Activated naive CD4-positive, alpha-beta T cell treated with anti-CD3 and anti-CD28 coated beads, Interleukin-2, amount 50 U/mL, for 72 hours (primary cell): Measurements from ENCODE around the gene HSPA1L. TPM values are rescaled to one million over a fixed set of nuclear protein-coding genes. Genes with fewer than 3 reads are reported as not detected.
"Not testable (repeated sequence)": the region's sequence is repeated elsewhere in the genome, so short reads cannot be mapped to it uniquely, and the experiment has no call there.

Source experiments
- ATAC-seq, 2 donors: fragments of 150-1000 bp; cut with Tn5 transposase; 2 replicates each; pipeline ENCODE4 v1.10.0; 2021; ENCODE audit warnings: mild to moderate bottlenecking in 2 of 2, moderate library complexity in 2 of 2
- DNase-seq, 2 donors: peaks; one replicate each; pipeline ENCODE4 v3.0.0; 2021 to 2022; ENCODE audit warnings: low spot score in 2 of 2
- H3K27ac Mint-ChIP-seq, 2 donors: one replicate each; pipeline ENCODE4 v1.8.0; 2022; ENCODE audit warnings: mild to moderate bottlenecking in 2 of 2, mixed read lengths in 2 of 2
- H3K36me3 Mint-ChIP-seq, 2 donors: one replicate each; pipeline ENCODE4 v1.8.0; 2022; ENCODE audit warnings: mixed read lengths in 2 of 2
- H3K9me3 Mint-ChIP-seq, 2 donors: one replicate each; pipeline ENCODE4 v1.8.0; 2022; ENCODE audit warnings: mixed read lengths in 2 of 2
- total RNA-seq, 2 donors: library from RNA; stranded (reverse); gene quantifications; one replicate each; pipeline ENCODE4 v1.2.3, GENCODE V29; 2022

HSPA1L gene
- total RNA-seq, 2 donors from 2014 or later, result 2.3 to 2.8 TPM

GRCh38 chr6:31842053-31842452 is 27.0 kb upstream of the HSPA1L start:
- H3K27ac Mint-ChIP-seq, result peak overlapping the region; percentile 32 to 77
- no peak for ATAC-seq
- no peak for DNase-seq
- H3K9me3 Mint-ChIP-seq, result no peaks in the 10 kb centered on the region
- peaks cover 11 to 33% of the 10 kb centered on the region in 2 donors for H3K36me3 Mint-ChIP-seq

DNA sequence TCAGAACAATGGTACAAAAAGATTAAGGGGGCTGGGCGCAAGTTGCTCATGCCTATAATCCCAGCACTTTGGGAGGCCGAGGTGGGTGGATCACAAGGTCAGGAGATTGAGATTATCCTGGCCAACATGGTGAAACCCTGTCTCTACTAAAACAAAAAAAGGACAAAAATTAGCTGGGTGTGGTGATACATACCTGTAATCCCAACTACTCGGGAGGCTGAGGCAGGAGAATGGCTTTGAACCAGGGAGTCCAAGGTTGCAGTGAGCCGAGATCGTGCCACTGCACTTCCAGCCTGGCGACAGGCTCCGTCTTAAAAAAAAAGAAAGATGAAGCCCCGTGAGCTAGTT is 24.7 kb upstream of the HSPA1L start:
- peaks cover 32 to 56% of the 10 kb centered on the region in 2 donors for H3K36me3 Mint-ChIP-seq
- not testable (repeated sequence) for ATAC-seq, H3K9me3 Mint-ChIP-seq, DNase-seq, H3K27ac Mint-ChIP-seq

GRCh38 chr6:31838968-31839367 is 23.9 kb upstream of the HSPA1L start:
- DNase-seq, result no peak
- no peak for ATAC-seq
- Mint-ChIP-seq H3K36me3 (peaks cover 39 to 59% of the 10 kb centered on the region in 2 donors), H3K9me3 (no peaks in the 10 kb centered on the region), H3K27ac (no peak overlapping the region)

DNA sequence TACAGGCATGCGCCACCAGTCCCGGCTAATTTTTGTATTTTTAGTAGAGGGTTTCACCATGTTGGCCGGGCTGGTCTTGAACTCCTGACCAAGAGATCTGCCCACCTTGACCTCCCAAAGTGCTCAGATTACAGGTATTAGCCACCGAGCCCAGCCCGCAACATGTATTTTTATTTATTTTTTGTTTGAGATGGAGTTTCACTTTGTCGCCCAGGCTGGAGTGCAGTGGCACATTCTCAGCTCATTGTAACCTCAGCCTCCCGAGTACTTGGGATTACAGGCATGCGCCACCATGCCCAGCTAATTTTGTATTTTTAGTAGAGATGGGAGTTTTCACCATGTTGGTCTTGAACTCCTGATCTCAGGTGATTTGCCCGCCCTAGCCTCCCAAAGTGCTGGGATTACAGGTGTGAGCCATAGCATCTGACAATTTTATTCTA is 23.1 kb upstream of the HSPA1L start:
- peak overlapping the region in 1 of 2 donors; percentile 96 for H3K27ac Mint-ChIP-seq
- not testable (repeated sequence) for H3K9me3 Mint-ChIP-seq
- H3K36me3 Mint-ChIP-seq, result peaks cover 40 to 59% of the 10 kb centered on the region in 2 donors

DNA sequence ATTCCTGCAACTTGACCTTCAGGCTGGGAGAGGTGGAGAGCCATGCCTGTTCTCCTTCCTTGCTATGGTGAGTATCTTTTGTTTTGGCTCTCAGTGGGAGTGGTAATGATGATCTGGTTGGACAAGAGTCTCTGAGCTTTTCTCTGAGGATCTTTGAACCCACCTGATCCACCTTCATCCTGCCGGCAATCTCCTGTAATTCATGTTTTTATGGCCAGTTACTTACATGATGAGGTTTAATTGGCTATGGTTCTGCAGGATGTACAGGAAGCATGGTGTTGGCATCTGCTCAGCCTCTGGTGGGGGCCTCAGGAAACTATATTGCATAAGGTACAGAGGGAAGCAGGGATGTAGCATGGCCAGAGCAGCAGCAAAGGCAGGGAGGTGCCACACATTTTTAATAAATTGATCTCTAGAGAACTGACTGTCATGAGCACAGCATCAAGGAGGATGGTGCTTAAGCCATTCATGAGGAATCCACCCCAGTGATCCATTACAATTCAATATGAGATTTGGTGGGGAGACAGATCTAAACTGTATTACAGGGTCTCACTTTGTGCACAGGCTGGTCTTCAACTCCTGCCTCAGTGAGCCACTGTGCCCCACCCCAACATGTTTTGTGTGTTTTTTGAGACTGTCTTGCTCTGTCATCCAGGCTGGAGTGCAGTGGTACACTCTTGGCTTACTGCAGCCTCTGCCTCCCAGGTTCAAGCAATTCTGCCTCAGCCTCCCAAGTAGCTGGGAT is 22.5 kb upstream of the HSPA1L start:
- peaks cover 40 to 59% of the 10 kb centered on the region in 2 donors for H3K36me3 Mint-ChIP-seq
- DNase-seq (no peak), ATAC-seq (no peak)
- no peaks in the 10 kb centered on the region for H3K9me3 Mint-ChIP-seq
- peak overlapping the region; percentile 96 to 98 for H3K27ac Mint-ChIP-seq

More for the DNA sequence above, 23.1 kb upstream of the HSPA1L start:
- not testable (repeated sequence) for DNase-seq, ATAC-seq

GRCh38 chr6:31836474-31837368 is 21.6 kb upstream of the HSPA1L start:
- ATAC-seq, result no peak
- Mint-ChIP-seq H3K9me3 (no peaks in the 10 kb centered on the region), H3K27ac (peak overlapping the region; percentile 96 to 98), H3K36me3 (peaks cover 40 to 59% of the 10 kb centered on the region in 2 donors)
- DNase-seq, result no peak

DNA sequence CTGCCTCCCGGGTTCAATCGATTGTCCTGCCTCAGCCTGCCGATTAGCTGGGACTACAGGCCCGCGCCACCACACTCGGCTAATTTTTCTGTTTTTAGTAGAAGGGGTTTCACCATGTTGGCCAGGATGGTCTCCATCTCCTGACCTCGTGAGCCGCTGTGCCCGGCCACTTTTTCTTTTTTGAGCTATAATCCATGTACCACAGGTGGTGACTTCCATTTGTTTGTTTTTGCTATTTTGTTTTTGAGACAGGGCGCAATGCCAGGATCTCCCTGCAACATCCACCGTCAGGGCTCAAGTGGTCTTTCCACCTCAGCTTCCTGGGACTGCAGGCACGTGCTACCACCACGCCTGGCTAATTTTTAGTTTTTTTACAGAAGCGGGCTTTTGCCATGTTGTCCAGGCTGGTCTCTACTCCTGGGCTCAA is 21.0 kb upstream of the HSPA1L start:
- peaks cover 40 to 59% of the 10 kb centered on the region in 2 donors for H3K36me3 Mint-ChIP-seq
- H3K27ac Mint-ChIP-seq, result peak overlapping the region; percentile 96 to 98
- no peak for DNase-seq
- no peak for ATAC-seq
- H3K9me3 Mint-ChIP-seq, result no peaks in the 10 kb centered on the region

GRCh38 chr6:31834367-31835250 is 19.5 kb upstream of the HSPA1L start:
- ATAC-seq, result peak; percentile 55 to 89

GRCh38 chr6:31831350-31832215 is 16.5 kb upstream of the HSPA1L start:
- ATAC-seq (no peak), DNase-seq (no peak)
- H3K27ac Mint-ChIP-seq, result no peak overlapping the region
- no peaks in the 10 kb centered on the region for H3K9me3 Mint-ChIP-seq
- peaks cover 27 to 43% of the 10 kb centered on the region in 2 donors for H3K36me3 Mint-ChIP-seq

More at GRCh38 chr6:31834367-31835250, 19.5 kb upstream of the HSPA1L start:
- DNase-seq, result peak; percentile 84 to 94
- Mint-ChIP-seq H3K9me3 (no peaks in the 10 kb centered on the region), H3K36me3 (peaks cover 53 to 54% of the 10 kb centered on the region in 2 donors), H3K27ac (peak overlapping the region; percentile 96 to 98)

- Mint-ChIP-seq H3K36me3 (peaks cover 21 to 37% of the 10 kb centered on the region in 2 donors), H3K27ac (peak overlapping the region; percentile 91 to 93), H3K9me3 (no peaks in the 10 kb centered on the region)
- DNase-seq, result no peak
- no peak for ATAC-seq
Measured at GRCh38 chr6:31830886-31831335, 15.8 kb upstream of the HSPA1L start.

DNA sequence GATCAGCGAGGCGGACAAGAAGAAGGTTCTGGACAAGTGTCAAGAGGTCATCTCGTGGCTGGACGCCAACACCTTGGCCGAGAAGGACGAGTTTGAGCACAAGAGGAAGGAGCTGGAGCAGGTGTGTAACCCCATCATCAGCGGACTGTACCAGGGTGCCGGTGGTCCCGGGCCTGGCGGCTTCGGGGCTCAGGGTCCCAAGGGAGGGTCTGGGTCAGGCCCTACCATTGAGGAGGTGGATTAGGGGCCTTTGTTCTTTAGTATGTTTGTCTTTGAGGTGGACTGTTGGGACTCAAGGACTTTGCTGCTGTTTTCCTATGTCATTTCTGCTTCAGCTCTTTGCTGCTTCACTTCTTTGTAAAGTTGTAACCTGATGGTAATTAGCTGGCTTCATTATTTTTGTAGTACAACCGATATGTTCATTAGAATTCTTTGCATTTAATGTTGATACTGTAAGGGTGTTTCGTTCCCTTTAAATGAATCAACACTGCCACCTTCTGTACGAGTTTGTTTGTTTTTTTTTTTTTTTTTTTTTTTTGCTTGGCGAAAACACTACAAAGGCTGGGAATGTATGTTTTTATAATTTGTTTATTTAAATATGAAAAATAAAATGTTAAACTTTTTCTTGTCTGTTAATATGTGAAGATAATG is 14.7 kb upstream of the HSPA1L start:
- no peak for DNase-seq
- Mint-ChIP-seq H3K36me3 (peaks cover 9 to 28% of the 10 kb centered on the region in 2 donors), H3K27ac (peak overlapping the region; percentile 91 to 93), H3K9me3 (no peaks in the 10 kb centered on the region)
- no peak for ATAC-seq

- peaks cover 6 to 19% of the 10 kb centered on the region in 2 donors for H3K36me3 Mint-ChIP-seq
- H3K9me3 Mint-ChIP-seq, result no peaks in the 10 kb centered on the region
- peak; percentile 83 to 84 for ATAC-seq
- H3K27ac Mint-ChIP-seq, result peak within 1 kb of the TSS; percentile 90 to 94
- DNase-seq, result peak; percentile 91 to 97
Measured at GRCh38 chr6:31827286-31828079, 12.4 kb upstream of the HSPA1L start, which contains the start of gene HSPA1B. TSS of gene HSPA1B (plus strand) at chr6:31827738. CDS start at chr6:31827951, 213 bp downstream.

GRCh38 chr6:31826793-31827285 is 11.8 kb upstream of the HSPA1L start:
- Mint-ChIP-seq H3K36me3 (peaks cover 6 to 19% of the 10 kb centered on the region in 2 donors), H3K9me3 (no peaks in the 10 kb centered on the region), H3K27ac (peak overlapping the region; percentile 90 to 94)
- no peak for DNase-seq
- ATAC-seq, result peak in 1 of 2 donors; percentile 6

GRCh38 chr6:31825553-31825952 is 10.5 kb upstream of the HSPA1L start:
- DNase-seq (no peak), ATAC-seq (no peak)
- Mint-ChIP-seq H3K36me3 (peaks cover 2 to 16% of the 10 kb centered on the region in 2 donors), H3K9me3 (no peaks in the 10 kb centered on the region), H3K27ac (peak overlapping the region; percentile 62 to 90)
